Uterus (tissue), 4 donors: ENCODE results near the gene SLCO2A1. TPM values are rescaled to one million over a fixed set of nuclear protein-coding genes. Genes with fewer than 3 reads are reported as not detected.

Experiments used
- DNase-seq, 2 donors: peaks; one replicate each; pipeline ENCODE4 v3.0.0-alpha.2; 2019 to 2020
- H3K27ac ChIP-seq, 2 donors: fragments of 200-600 bp; sonication (generic); 1 replicate in 1 of 2; 2 replicates in 1 of 2; pipeline ENCODE4 v1.5.1; 2016 to 2018
- H3K27me3 ChIP-seq, 2 donors: fragments of 200-600 bp; sonication (generic); one replicate each; pipeline ENCODE4 v1.5.1; 2018 to 2019; ENCODE audit warnings: control low read depth in 1 of 2
- H3K36me3 ChIP-seq, 2 donors: fragments of 200-600 bp; sonication (generic); one replicate each; pipeline ENCODE4 v1.5.1; 2019; ENCODE audit warnings: control low read depth in 1 of 2
- H3K4me1 ChIP-seq, 2 donors: fragments of 200-600 bp; sonication (generic); one replicate each; pipeline ENCODE4 v1.5.1; 2018 to 2019; ENCODE audit warnings: control low read depth in 1 of 2
- H3K4me3 ChIP-seq, 2 donors: fragments of 200-600 bp; sonication (generic); 1 replicate in 1 of 2; 2 replicates in 1 of 2; pipeline ENCODE4 v1.5.1; 2018 to 2019; ENCODE audit warnings: mild to moderate bottlenecking in 1 of 2
- H3K9me3 ChIP-seq, 2 donors: fragments of 200-600 bp; sonication (generic); one replicate each; pipeline ENCODE4 v1.5.1; 2019; ENCODE audit warnings: control low read depth in 1 of 2
- POLR2A ChIP-seq, 2 donors: fragments of 450-650 bp; IDR thresholded peaks; one replicate each; pipeline ENCODE4 v1.6.1; 2016; ENCODE audit warnings: antibody characterized with exemption in 2 of 2, mild to moderate bottlenecking in 1 of 2, moderate library complexity in 1 of 2
- intact Hi-C: fragments of 100-400 bp; cut with DNase I; formaldehyde crosslinking; loops from one replicate; pipeline ENCODE4 v1.15.1; 2023; ENCODE audit warnings: low total_unique reads
- total RNA-seq, 4 donors: library from RNA; depleted of rRNA in 3 of 4; stranded (reverse); fragments of >200 nt in 3 of 4; gene quantifications; one replicate each; pipeline versions ENCODE4 v1.1.0 to v1.2.4, GENCODE V29; 2014 to 2023
- TF ChIP-seq, protein P1 (sequence below), 4 experiments: fragments of 200-600 bp in 2 of 4; fragments of 450-650 bp in 2 of 4; sonication (generic) in 2 of 4; IDR thresholded peaks; one replicate each; pipeline ENCODE4 v1.5.1; 2016 to 2019; ENCODE audit warnings: antibody characterized with exemption in 4 of 4, mild to moderate bottlenecking in 2 of 4, moderate library complexity in 1 of 4
- donor health status: DM: yes; HTN: yes; CAD: no.

Gene SLCO2A1
- total RNA-seq, 4 donors from 2014 or later, result 3.0 to 168 (median 79.6) TPM

DNA sequence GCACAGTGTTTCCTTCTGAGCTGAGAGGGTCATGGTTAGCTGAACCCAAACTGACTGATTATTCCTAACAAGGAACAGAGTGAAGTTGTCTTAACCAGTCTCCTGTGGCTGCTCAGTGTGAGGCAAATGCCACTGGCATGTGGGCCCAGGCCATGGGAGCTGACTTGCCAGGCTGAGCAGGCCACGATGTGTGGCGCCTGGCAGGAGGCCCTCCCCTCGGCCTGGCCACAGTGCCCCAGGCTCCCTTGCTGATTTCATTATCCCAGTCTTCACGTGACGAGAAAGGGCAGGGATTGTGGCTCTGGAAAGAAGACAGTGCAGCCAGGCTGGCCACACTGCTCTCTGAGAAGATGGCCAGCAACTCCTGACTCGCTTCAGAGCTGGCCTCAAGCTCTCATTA is 58.8 kb downstream of the SLCO2A1 start:
- intact Hi-C loops, result no loop called here
- Histone ChIP-seq H3K36me3 (no peaks in the 10 kb centered on the region), H3K27ac (peak overlapping the region in 1 of 2 donors; percentile 10), H3K4me3 (no peak overlapping the region), H3K4me1 (no peaks in the 10 kb centered on the region), H3K9me3 (no peaks in the 10 kb centered on the region), H3K27me3 (no peaks in the 10 kb centered on the region)
- TF ChIP-seq, protein P1, sequence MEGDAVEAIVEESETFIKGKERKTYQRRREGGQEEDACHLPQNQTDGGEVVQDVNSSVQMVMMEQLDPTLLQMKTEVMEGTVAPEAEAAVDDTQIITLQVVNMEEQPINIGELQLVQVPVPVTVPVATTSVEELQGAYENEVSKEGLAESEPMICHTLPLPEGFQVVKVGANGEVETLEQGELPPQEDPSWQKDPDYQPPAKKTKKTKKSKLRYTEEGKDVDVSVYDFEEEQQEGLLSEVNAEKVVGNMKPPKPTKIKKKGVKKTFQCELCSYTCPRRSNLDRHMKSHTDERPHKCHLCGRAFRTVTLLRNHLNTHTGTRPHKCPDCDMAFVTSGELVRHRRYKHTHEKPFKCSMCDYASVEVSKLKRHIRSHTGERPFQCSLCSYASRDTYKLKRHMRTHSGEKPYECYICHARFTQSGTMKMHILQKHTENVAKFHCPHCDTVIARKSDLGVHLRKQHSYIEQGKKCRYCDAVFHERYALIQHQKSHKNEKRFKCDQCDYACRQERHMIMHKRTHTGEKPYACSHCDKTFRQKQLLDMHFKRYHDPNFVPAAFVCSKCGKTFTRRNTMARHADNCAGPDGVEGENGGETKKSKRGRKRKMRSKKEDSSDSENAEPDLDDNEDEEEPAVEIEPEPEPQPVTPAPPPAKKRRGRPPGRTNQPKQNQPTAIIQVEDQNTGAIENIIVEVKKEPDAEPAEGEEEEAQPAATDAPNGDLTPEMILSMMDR (IDR thresholded peaks at IDR 0.05), result no peak
- no peak for TF ChIP-seq POLR2A (IDR thresholded peaks at IDR 0.05)
- DNase-seq, result no peak

- no peak for DNase-seq
- H3K36me3 ChIP-seq, result no peaks in the 10 kb centered on the region
- intact Hi-C loops, result no loop called here
- TF ChIP-seq, protein P1 (IDR thresholded peaks at IDR 0.05), result no peak
- no peak for TF ChIP-seq POLR2A (IDR thresholded peaks at IDR 0.05)
- H3K4me3 ChIP-seq, result no peak overlapping the region
- no peaks in the 10 kb centered on the region for H3K27me3 ChIP-seq
- H3K4me1 ChIP-seq, result no peaks in the 10 kb centered on the region
- H3K9me3 ChIP-seq, result no peaks in the 10 kb centered on the region
- H3K27ac ChIP-seq, result peak overlapping the region in 1 of 2 donors; percentile 21
These were observed 59.4 kb downstream of the SLCO2A1 start for GRCh38 chr3:133970339-133970738.

- Histone ChIP-seq H3K4me3 (no peak overlapping the region), H3K9me3 (no peaks in the 10 kb centered on the region), H3K27me3 (no peaks in the 10 kb centered on the region), H3K27ac (no peak overlapping the region), H3K36me3 (no peaks in the 10 kb centered on the region), H3K4me1 (no peaks in the 10 kb centered on the region)
- DNase-seq, result no peak
- TF ChIP-seq, protein P1 (IDR thresholded peaks at IDR 0.05), result no peak
- intact Hi-C loops, result no loop called here
These were observed 61.5 kb downstream of the SLCO2A1 start for GRCh38 chr3:133967992-133968892.

- no peak for DNase-seq
- TF ChIP-seq, protein P1 (IDR thresholded peaks at IDR 0.05), result no peak
- TF ChIP-seq POLR2A (IDR thresholded peaks at IDR 0.05), result no peak
- intact Hi-C loops, result no loop called here
These were observed 62.8 kb downstream of the SLCO2A1 start for GRCh38 chr3:133966954-133967353.

DNA sequence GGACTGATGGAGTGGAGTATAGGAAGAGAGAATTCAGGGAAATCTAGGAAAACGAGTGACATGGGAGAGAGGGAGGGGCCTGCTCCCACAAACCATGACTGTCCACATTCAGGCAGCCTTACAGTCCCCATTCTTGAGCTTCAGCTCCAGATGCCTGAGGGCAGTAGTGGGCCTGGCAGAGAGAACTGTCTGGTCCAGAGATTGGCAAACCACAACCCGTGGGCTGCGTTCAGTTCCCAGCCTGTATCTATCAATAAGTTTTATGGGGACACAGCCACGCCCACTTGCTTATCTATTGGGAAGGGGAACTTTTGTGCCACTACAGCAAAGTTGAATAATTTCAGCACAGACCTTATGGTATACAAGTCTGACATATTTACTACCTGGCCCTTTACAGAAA is 63.8 kb downstream of the SLCO2A1 start:
- TF ChIP-seq, protein P1 (IDR thresholded peaks at IDR 0.05), result no peak
- TF ChIP-seq POLR2A (IDR thresholded peaks at IDR 0.05), result no peak
- DNase-seq, result no peak
- intact Hi-C loops, result no loop called here

More at GRCh38 chr3:133966954-133967353, 62.8 kb downstream of the SLCO2A1 start:
- Histone ChIP-seq H3K4me1 (no peaks in the 10 kb centered on the region), H3K27me3 (no peaks in the 10 kb centered on the region), H3K4me3 (no peak overlapping the region), H3K36me3 (no peaks in the 10 kb centered on the region), H3K9me3 (no peaks in the 10 kb centered on the region), H3K27ac (no peak overlapping the region)

More for the DNA sequence above, 63.8 kb downstream of the SLCO2A1 start:
- no peaks in the 10 kb centered on the region for H3K9me3 ChIP-seq
- no peaks in the 10 kb centered on the region for H3K27me3 ChIP-seq
- H3K27ac ChIP-seq, result no peak overlapping the region
- no peaks in the 10 kb centered on the region for H3K36me3 ChIP-seq
- H3K4me3 ChIP-seq, result no peak overlapping the region
- no peaks in the 10 kb centered on the region for H3K4me1 ChIP-seq
